HepG2 (cell line): Measurements from ENCODE around the gene TCP11L1. TPM values are rescaled to one million over a fixed set of nuclear protein-coding genes. Genes with fewer than 3 reads are reported as not detected.

Source experiments
- ELF4 ChIP-seq: sonication (generic); formaldehyde crosslinking; IDR thresholded peaks from 2 replicates; pipeline ENCODE4 v1.5.0; 2020; ENCODE audit warnings: missing genetic modification reagents, mild to moderate bottlenecking, moderate library complexity, borderline replicate concordance
- HCFC1 ChIP-seq: fragments of 150-350 bp; IDR thresholded peaks from 2 replicates; pipeline ENCODE4 v1.6.1; 2014; ENCODE audit warnings: low read depth, low read length
- NFYB ChIP-seq: sonication (generic); formaldehyde crosslinking; IDR thresholded peaks from 2 replicates; pipeline ENCODE4 v1.4.0; 2020; ENCODE audit warnings: missing genetic modification reagents
- RFX5 ChIP-seq: IDR thresholded peaks from 2 replicates; pipeline ENCODE4 v1.6.1; 2011; ENCODE audit warnings: low read depth, low read length, improper control_type of control experiment
- ZMYM3 ChIP-seq: sonication (generic); formaldehyde crosslinking; IDR thresholded peaks from 2 replicates; pipeline ENCODE4 v1.5.1; 2020; ENCODE audit warnings: mild to moderate bottlenecking, missing genetic modification reagents
- ZNF274 ChIP-seq: sonication (generic); formaldehyde crosslinking; IDR thresholded peaks from 2 replicates; pipeline ENCODE4 v1.5.1; 2020; ENCODE audit warnings: mild to moderate bottlenecking, missing genetic modification reagents
- ZNF687 ChIP-seq: sonication (generic); formaldehyde crosslinking; IDR thresholded peaks from 2 replicates; pipeline ENCODE4 v1.5.1; 2020; ENCODE audit warnings: mild to moderate bottlenecking, missing genetic modification reagents, moderate library complexity
- polyA plus RNA-seq, 8 experiments: library from polyadenylated mRNA; depleted of rRNA in 3 of 8; stranded (reverse) in 7 of 8; unstranded in 1 of 8; fragments of >200 nt; fragmentation: Illumina TruSeq in 4 of 8; extraction: Trizol in 4 of 8; gene quantifications; 2 replicates each; pipeline versions ENCODE4 v1.2.1 to v1.2.3, GENCODE V29; 2011 to 2016; ENCODE audit warnings: low read depth in 4 of 8, missing spikeins in 1 of 8, mixed read lengths in 1 of 8; ENCODE audit not compliant: insufficient read depth in 1 of 8
- total RNA-seq, 5 experiments: library from RNA; depleted of rRNA; stranded (reverse); fragments of >200 nt; fragmentation: Illumina TruSeq; extraction: Trizol; gene quantifications; 2 replicates each; pipeline ENCODE4 v1.2.3, GENCODE V29; 2016; ENCODE audit warnings: low read depth in 1 of 5
- TF ChIP-seq, protein P1 (sequence below): sonication (generic); formaldehyde crosslinking; IDR thresholded peaks from 2 replicates; pipeline ENCODE4 v1.4.0; 2020; ENCODE audit warnings: missing genetic modification reagents, low read depth, mild to moderate bottlenecking, borderline replicate concordance
- TF ChIP-seq, protein P2 (sequence below): sonication (generic); formaldehyde crosslinking; conservative IDR thresholded peaks from 2 replicates; pipeline ENCODE4 v1.8.1; 2023; ENCODE audit warnings: missing genetic modification reagents
- TF ChIP-seq, protein P3 (sequence below), 2 experiments: sonication (generic) in 1 of 2; formaldehyde crosslinking in 1 of 2; IDR thresholded peaks; 2 replicates each; pipeline versions ENCODE4 v1.4.0 to v1.6.1; 2016 to 2020; ENCODE audit warnings: borderline replicate concordance in 1 of 2, low read depth in 1 of 2, mild to moderate bottlenecking in 1 of 2, missing genetic modification reagents in 1 of 2
- TF ChIP-seq, protein P4 (sequence below): sonication (generic); formaldehyde crosslinking; IDR thresholded peaks from 2 replicates; pipeline ENCODE4 v1.8.0; 2022; ENCODE audit warnings: mild to moderate bottlenecking, missing genetic modification reagents; ENCODE audit not compliant: insufficient replicate concordance

The TCP11L1 gene
- total and polyA plus RNA-seq, 2 of the 13 experiments (the other 11 are each of a cell fraction or from before 2014, with no cell fraction given), result 7.9 to 10.1 TPM

- TF ChIP-seq, protein P1, sequence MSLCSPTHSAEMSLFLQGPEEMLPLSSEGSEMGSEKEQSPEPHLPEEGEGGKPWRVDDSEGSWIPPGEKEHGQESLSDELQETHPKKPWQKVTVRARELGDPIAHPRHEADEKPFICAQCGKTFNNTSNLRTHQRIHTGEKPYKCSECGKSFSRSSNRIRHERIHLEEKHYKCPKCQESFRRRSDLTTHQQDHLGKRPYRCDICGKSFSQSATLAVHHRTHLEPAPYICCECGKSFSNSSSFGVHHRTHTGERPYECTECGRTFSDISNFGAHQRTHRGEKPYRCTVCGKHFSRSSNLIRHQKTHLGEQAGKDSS (CRISPR knock-in tag), result no peak
- TF ChIP-seq HCFC1 (no peak), NFYB (CRISPR knock-in tag) (no peak), ZNF687 (peak; percentile 42), ELF4 (CRISPR knock-in tag) (no peak), ZMYM3 (CRISPR knock-in tag) (no peak), ZNF274 (CRISPR knock-in tag) (no peak), RFX5 (no peak)
- TF ChIP-seq, protein P2, sequence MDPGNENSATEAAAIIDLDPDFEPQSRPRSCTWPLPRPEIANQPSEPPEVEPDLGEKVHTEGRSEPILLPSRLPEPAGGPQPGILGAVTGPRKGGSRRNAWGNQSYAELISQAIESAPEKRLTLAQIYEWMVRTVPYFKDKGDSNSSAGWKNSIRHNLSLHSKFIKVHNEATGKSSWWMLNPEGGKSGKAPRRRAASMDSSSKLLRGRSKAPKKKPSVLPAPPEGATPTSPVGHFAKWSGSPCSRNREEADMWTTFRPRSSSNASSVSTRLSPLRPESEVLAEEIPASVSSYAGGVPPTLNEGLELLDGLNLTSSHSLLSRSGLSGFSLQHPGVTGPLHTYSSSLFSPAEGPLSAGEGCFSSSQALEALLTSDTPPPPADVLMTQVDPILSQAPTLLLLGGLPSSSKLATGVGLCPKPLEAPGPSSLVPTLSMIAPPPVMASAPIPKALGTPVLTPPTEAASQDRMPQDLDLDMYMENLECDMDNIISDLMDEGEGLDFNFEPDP (CRISPR knock-in tag), result no peak
- TF ChIP-seq, protein P3, sequence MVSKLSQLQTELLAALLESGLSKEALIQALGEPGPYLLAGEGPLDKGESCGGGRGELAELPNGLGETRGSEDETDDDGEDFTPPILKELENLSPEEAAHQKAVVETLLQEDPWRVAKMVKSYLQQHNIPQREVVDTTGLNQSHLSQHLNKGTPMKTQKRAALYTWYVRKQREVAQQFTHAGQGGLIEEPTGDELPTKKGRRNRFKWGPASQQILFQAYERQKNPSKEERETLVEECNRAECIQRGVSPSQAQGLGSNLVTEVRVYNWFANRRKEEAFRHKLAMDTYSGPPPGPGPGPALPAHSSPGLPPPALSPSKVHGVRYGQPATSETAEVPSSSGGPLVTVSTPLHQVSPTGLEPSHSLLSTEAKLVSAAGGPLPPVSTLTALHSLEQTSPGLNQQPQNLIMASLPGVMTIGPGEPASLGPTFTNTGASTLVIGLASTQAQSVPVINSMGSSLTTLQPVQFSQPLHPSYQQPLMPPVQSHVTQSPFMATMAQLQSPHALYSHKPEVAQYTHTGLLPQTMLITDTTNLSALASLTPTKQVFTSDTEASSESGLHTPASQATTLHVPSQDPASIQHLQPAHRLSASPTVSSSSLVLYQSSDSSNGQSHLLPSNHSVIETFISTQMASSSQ (IDR thresholded peaks at IDR 0.05; ENCODE audit: low read depth), result no peak
- TF ChIP-seq, protein P3 (CRISPR knock-in tag; IDR thresholded peaks at IDR 0.05; ENCODE audit: borderline replicate concordance), result no peak
- TF ChIP-seq, protein P4, sequence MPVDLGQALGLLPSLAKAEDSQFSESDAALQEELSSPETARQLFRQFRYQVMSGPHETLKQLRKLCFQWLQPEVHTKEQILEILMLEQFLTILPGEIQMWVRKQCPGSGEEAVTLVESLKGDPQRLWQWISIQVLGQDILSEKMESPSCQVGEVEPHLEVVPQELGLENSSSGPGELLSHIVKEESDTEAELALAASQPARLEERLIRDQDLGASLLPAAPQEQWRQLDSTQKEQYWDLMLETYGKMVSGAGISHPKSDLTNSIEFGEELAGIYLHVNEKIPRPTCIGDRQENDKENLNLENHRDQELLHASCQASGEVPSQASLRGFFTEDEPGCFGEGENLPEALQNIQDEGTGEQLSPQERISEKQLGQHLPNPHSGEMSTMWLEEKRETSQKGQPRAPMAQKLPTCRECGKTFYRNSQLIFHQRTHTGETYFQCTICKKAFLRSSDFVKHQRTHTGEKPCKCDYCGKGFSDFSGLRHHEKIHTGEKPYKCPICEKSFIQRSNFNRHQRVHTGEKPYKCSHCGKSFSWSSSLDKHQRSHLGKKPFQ (CRISPR knock-in tag), result peak; percentile 18
These were observed 875 bp downstream of the TCP11L1 start (continued) for GRCh38 chr11:33040033-33040861.
